ENCODE measurements around the gene RTEL1.
"Not testable (repeated sequence)": the region's sequence is repeated elsewhere in the genome, so short reads cannot be mapped to it uniquely, and the experiment has no call there.

Gene RTEL1

DNA sequence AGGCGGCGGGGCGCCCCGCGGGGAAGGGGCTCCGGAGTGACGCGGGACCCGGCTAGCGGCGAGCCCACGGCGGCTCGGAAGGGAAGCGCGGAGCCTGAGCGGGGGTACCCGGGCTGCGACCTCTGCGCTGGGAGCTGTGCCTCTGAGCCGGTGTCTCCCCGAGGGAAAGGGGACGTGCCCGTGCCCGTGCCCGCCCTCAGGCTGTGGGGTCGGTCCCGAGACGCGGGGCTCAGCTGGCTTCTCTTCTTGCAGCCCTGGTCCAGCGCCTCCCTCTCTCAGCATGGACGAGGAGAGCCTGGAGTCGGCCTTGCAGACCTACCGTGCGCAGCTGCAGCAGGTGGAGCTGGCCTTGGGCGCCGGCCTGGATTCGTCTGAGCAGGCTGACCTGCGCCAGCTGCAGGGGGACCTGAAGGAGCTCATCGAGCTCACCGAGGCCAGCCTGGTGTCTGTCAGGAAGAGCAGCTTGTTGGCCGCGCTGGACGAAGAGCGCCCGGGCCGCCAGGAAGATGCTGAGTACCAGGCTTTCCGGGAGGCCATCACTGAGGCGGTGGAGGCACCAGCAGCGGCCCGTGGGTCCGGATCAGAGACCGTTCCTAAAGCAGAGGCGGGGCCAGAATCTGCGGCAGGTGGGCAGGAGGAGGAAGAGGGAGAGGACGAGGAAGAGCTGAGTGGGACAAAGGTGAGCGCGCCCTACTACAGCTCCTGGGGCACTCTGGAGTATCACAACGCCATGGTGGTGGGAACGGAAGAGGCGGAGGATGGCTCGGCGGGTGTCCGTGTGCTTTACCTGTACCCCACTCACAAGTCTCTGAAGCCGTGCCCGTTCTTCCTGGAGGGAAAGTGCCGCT is 50.4 kb downstream of the RTEL1 start:
- no peak for DNase-seq (ENCODE audit: extremely low read depth in 1 of 2, low read depth in 1 of 2)

DNA sequence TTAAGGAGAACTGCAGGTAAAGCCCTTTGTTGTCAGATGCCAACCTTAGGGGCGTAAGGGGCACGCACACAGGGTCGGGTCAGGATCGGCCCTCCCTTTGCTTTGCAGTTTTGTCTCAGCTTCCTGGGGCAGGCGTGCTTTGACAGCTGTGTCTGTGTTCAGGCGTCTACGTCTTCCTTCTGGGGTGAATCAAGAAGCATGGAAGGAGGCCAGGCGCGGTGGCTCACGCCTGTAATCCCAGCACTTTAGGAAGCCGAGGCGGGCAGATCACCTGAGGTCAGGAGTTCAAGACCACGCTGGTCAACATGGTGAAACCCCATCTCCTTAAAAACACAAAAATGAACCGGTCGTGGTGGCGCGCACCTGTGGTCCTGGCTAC is 51.0 kb downstream of the RTEL1 start:
- no peak for DNase-seq (ENCODE audit: extremely low read depth in 1 of 2, low read depth in 1 of 2)

DNA sequence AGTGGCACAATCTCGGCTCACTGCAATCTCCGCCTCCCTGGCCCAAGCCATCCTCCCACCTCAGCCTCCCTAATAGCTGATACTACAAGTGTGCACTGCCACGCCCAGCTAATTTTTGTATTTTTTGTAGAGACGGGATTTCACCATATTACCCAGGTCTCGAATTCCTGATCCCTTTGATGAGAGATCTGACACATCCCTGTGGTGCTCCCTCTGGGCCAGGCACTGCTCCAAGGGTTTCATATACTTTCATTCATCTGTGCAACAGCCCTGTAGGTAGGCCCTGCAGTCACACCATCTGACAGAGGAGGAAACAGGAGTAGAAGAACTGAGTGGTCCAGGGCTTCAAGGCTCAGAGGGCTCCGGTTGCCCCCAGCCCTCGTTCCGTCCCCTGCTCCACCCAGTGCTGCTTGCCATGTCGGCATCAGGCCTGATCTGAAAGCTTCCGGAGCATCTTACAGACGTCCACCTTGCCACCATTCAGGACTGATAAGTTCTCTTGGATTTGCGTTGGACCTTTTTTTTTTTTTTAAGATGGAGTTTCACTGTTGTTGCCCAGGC is 53.1 kb downstream of the RTEL1 start:
- DNase-seq (ENCODE audit: extremely low read depth in 1 of 2, low read depth in 1 of 2), result no peak

DNA sequence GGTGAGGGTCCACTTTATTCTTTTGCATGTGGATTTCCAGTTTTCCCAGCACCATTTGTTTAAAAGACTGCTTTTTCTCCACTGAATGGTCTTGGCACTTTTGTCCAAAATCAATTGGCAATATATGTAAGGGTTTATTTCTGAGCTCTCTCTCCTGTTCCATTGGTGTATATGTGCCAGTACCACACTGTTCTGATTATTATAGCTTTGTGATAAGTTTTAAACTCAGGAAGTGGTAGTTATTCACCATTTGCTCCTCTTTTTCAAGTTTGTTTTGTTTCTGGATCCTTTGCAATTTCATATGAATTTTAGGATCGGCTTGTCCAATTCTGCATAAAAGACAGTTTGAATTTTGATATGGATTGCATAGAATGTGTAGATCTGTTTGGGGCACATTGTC is 54.1 kb downstream of the RTEL1 start:
- no peak for DNase-seq (ENCODE audit: extremely low read depth in 1 of 2, low read depth in 1 of 2)

DNA sequence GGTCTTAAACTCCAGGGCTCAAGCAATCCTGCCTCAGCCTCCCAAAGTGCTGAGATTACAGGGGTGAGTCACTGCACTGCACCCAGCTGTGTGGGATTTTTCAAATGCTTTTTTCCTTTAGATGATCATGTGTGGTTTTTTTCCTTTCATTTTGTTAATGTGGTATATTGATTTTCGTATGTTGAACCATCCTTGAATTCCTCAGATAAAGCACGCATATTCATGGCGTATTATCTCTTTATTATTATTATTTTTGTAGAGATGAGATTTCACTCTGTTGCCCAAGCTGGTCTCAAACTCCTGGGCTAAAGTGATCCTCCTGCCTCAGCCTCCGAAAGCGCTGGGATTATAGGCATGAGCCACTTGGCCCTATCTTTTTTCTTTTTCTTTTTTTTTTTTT is 56.7 kb downstream of the RTEL1 start:
- DNase-seq (ENCODE audit: extremely low read depth in 1 of 2, low read depth in 1 of 2), result no peak

DNA sequence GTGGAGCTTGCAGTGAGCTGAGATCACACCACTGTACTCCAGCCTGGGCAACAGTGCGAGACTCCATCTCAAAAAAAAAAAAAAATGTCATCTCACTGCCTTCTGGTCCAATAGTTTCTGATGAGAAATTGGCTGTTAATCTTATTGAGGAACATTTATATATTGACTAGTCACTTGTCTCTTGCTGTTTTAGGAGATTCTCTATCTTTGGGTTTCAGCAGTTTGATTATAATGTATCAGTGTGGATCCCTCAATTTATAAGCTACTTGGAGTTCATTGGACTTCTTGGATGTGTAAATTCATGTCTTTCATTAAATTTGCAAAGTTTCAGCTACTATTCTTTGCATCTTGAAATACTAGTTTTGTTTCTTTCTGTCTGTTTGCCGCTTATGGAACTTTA is 60.9 kb downstream of the RTEL1 start:
- DNase-seq (ENCODE audit: extremely low read depth in 1 of 2, low read depth in 1 of 2), result no peak

DNA sequence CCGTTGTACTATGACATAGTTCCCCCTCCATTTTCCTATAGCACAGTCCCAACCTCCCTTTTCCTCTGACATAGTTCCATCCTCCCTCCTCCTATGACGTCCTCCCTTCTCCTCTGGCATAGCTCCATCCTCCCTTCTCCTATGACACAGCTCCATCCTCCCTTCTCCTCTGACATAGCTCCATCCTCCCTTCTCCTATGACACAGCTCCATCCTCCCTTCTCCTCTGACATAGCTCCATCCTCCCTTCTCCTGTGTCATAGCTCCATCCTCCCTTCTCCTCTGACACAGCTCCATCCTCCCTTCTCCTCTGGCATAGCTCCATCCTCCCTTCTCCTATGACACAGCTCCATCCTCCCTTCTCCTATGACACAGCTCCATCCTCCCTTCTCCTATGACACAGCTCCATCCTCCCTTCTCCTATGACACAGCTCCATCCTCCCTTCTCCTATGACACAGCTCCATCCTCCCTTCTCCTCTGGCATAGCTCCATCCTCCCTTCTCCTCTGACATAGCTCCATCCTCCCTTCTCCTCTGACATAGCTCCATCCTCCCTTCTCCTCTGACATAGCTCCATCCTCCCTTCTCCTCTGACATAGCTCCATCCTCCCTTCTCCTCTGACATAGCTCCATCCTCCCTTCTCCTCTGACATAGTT is 65.0 kb downstream of the RTEL1 start:
- DNase-seq (ENCODE audit: extremely low read depth in 1 of 2, low read depth in 1 of 2), result not testable (repeated sequence)

DNA sequence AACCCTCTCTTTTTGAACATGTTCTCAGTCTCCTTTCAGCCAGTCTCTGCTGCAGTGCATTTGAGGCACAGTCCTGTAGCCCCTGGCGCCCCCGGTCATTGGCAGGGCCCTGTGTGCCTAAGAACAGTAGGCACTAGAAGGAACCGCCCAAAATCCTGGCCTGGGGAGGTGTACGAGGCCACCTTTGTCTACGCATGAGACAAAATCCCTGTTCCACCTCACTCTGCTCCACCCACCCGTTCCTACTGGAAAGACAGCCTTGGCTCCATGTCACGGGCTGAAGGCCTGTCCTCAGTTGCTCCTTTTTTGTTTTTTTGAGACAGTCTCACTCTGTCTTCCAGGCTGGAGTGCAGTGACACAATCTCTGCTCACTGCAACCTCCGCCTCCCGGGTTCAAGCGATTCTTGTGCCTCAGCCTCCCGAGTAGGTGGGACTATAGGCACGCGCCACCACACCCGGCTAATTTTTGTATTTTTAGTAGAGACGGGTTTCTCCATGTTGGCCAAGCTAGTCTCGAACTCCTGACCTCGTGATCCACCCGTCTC is 72.1 kb downstream of the RTEL1 start:
- not testable (repeated sequence) for DNase-seq (ENCODE audit: extremely low read depth in 1 of 2, low read depth in 1 of 2)

DNA sequence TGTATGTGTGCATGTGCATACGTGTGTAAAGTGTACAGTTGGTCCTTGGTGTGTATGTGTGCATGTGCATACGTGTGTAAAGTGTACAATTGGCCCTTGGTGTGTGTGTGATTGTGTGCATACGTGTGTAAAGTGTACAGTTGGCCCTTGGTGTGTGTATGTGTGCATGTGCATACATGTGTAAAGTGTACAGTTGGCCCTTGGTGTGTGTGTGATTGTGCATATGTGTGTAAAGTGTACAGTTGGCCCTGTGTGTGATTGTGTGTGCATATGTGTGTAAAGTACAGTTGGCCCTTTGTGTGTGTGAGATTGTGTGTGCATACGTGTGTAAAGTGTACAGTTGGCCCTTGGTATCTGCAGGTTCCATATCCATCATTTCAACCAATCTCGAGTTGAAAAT is 73.3 kb downstream of the RTEL1 start:
- DNase-seq (ENCODE audit: extremely low read depth in 1 of 2, low read depth in 1 of 2), result no peak

DNA sequence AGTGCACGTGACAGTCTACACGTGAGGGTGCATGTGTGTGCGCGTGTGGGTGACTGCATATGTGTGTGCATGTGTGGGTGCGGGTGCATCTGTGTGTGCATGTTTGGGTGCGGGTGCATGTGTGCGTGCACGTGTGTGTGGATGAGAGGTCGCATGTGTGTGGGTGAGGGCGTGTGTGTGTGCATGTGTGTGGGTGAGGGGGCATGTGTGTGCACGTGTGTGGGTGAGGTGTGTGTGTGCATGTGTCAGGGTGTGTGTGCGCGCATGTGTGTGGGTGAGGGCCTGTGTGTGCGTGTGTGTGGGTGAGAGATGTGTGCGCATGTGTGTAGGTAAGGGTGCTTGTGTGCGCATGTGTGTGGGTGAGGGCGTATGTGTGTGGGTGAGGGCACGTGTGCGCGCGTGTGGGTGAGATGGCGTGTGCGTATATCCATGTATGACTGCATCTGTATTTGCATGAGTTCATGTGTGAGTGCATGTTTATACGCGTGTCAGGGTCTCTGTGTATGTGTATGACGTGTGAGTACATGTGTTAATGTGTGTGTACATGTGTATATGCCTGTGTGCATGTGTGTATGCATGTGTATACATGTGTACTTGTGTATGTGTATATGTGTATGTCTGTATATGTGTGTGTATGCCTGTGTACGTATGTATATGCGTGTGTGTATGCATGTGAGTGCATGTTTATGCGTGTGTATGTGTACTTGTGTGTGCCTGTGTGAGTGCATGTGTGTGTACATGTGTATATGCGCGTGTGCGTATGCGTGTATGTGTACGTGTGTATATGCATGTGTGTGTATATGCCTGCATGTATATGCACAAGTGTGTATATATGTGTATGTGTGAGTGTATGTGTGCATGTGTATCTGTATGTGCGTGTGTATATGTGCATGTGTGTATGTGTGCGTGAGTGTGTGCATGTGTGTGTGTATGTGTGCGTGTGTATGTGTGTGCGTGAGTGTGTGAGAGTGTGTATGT is 74.3 kb downstream of the RTEL1 start:
- no peak for DNase-seq (ENCODE audit: extremely low read depth in 1 of 2, low read depth in 1 of 2)

DNA sequence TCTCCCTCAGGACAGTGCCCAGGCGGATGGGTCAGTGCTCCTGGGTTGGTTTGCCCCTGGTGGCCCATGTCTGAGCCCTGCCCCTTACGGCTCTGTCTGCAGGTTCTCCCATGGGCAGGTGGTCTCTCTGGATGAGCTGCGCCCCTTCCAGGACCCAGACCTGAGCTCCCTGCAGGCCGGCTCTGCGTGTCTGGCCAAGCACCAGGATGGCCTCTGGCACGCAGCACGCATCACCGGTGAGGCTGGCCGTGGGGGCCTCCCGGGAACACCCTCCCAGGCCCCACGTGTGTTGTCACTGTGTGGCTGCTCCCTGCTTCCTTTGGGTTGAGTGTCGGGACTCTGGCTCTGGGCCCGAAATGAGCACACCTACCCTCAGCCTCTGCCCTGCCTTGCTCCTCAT is 75.0 kb downstream of the RTEL1 start:
- DNase-seq (ENCODE audit: extremely low read depth in 1 of 2, low read depth in 1 of 2), result no peak

DNA sequence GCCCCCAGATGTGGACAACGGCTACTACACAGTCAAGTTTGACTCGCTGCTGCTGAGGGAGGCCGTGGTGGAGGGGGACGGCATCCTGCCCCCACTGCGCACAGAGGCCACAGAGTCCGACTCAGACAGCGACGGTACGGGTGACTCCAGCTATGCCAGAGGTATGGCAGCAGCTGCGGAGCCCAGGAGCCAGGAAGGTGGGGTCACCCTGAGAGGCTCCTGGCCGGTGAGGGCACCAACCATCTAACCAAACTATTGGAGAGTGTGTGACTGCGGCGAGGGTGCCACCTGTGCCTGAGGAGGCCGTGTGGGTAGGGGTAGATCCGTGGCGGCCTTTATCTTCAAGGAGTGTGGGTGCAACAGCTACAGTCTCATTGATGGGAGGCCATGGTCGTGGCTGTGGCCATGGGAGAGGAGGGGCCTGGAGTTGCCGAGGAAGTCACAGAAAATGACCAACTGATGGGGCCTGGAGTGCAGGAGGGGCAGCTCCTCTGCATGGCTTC is 75.5 kb downstream of the RTEL1 start:
- DNase-seq (ENCODE audit: extremely low read depth in 1 of 2, low read depth in 1 of 2), result no peak

DNA sequence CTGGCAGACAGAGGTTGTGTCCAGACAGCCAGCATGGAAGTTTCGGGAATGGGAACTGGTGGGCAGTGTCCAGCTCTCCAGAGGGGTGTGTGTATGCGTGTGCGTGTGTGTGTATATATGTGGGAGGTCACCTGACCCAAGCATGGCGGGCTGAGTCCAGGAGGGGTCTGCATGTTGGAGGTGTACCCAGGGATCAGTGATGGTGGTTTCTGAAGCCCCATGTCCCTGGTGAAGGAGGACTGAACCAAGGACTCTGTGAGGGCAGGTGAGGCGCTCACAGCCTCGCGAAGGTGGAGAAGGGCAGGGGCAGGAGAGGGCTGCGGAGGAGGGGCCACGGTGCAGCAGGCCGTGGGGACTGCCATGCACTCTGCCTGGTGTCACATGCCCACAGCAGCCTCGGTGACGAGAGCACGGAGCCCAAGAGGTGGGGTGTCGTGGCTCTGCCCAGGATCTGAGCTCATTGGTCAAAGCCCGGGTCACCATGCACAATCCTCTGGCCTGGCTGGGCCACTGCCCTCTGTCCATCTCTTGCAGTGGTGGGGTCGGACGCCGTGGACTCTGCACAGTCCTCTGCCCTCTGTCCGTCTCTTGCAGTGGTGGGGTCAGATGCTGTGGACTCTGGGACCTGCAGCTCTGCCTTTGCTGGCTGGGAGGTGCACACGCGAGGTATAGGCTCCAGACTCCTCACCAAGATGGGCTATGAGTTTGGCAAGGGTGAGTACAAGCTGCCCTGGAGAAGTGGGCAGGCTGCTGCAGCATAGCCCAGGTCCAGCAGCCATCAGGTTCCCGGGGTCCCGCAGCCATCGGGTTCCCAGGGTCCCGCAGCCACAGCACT is 76.2 kb downstream of the RTEL1 start:
- DNase-seq (ENCODE audit: extremely low read depth in 1 of 2, low read depth in 1 of 2), result no peak

DNA sequence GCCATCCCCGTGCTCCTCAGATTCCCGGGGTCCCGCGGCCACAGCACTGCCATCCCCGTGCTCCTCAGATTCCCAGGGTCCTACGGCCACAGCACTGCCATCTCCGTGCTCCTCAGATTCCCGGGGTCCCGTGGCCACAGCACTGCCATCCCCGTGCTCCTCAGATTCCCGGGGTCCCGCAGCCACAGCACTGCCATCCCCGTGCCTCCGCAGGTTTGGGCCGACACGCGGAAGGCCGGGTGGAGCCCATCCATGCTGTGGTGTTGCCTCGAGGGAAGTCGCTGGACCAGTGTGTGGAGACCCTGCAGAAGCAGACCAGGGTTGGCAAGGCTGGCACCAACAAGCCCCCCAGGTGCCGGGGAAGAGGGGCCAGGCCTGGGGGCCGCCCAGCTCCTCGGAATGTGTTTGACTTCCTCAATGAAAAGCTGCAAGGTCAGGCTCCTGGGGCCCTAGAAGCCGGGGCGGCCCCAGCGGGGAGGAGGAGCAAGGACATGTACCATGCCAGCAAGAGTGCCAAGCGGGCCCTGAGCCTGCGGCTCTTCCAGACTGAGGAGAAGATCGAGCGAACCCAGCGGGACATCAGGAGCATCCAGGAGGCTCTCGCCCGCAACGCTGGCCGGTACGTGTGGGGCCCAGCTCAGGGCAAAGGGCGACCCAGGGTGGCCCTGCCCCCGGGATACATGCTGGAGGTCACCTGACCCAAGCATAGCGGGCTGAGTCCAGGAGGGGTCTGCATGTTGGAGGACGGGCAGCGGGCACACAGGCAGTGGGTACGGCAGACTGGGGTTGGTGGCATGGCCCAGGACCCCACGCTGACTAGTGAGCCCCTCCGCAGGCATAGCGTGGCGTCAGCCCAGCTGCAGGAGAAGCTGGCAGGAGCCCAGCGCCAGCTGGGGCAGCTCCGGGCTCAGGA is 77.1 kb downstream of the RTEL1 start:
- DNase-seq (ENCODE audit: extremely low read depth in 1 of 2, low read depth in 1 of 2), result no peak

DNA sequence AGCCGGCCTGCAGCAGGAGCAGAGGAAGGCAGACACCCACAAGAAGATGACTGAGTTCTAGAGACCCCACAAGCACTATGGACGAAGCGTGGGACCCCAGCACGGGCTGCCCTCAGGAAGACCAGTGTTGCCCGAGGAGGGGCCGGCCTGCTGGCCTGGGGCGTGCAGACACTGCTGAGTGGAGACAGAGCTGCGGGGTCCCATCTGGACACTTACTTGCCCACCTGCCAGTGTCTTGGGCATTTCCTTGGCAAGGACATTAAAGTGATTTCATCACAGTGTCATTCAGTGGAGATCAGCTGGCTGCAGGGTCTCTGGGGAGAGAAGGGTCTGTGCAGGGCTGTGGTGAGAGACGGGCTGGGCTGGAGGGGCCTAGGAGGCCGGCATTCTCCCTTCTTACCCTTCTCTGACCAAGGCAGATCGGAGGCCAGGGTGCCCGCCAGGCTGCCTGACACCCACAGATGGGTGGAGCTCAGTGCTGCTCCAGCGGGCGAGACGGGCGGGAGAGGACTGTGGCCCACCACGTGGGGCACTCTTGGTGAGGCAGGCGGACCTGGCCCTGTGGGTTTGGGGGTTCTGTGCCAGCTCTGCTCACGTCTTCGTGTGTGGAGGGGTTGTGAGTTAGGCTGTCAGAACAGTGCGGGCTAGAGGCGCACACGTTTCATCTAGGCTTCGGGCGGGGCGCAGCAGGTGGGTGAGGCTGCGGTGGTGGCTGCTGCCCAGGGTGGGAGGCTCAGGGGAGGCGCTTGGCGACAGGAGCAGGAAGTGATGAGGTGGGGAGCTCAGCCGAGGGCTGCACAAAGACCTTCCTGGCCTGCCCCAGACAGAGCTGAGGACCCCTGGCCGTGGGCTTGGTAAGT is 78.0 kb downstream of the RTEL1 start, which contains the start of gene LIME1:
LIME1 (plus strand) TSS at position 806 of the 860 bp plus-strand sequence. CDS start 886 bp downstream, outside the sequence.
- peak in 1 of 2 donors; percentile 36 for DNase-seq (ENCODE audit: extremely low read depth in 1 of 2, low read depth in 1 of 2)

DNA sequence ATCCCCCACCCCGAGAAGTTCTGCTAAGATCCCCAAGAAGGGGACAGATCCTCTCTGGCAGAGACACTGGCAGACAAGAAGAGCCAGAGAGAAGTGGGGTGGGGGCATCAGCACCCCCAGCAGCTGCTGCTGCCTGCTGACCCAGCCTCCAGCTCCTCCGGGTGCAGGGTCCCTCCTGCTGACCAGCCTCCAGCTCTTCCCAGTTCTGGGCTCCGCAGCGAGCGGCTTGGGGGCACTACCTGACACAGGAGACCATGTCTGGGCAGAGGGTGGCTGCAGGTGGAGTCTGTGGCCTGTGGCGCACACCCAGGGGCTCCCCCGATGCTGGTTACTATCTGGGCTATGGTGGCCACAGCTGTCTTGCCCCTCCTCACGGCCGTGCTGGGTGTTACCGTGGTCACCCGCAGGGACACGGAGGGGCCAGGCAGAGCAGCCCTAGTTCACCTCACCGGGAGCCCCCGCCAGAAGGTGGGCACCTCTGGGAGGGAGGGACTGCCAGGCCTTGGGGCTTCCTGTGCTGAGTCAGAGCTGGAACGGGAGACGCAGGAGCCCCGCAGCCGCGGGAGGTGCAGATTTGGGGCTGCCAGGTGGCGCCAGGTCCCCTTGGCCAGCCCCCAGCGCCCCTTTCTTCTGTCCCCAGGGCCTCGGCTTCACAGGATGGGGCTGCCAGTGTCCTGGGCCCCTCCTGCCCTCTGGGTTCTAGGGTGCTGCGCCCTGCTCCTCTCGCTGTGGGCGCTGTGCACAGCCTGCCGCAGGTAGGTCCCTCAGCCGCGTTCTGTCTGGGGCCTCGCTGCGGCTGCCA is 79.0 kb downstream of the RTEL1 start:
- peak in 1 of 2 donors; percentile 28 for DNase-seq (ENCODE audit: extremely low read depth in 1 of 2, low read depth in 1 of 2)

DNA sequence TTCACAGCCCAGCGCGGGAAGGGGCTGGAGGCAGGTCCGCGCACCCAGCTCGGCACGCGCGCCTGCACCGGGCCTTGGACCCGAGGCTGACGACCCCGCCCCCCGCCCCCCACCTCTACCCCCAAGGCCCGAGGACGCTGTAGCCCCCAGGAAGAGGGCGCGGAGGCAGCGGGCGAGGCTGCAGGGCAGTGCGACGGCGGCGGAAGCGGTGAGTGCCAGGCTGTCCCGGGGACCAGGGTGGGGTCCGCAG is 79.5 kb downstream of the RTEL1 start:
- DNase-seq (ENCODE audit: extremely low read depth in 1 of 2, low read depth in 1 of 2), result no peak
